ENCODE measurements around the gene DEPP1.

The DEPP1 gene

GRCh38 chr10:44950326-44951225 lies 28.0 kb downstream of the DEPP1 start:
- DNase-seq: no peak

DNA sequence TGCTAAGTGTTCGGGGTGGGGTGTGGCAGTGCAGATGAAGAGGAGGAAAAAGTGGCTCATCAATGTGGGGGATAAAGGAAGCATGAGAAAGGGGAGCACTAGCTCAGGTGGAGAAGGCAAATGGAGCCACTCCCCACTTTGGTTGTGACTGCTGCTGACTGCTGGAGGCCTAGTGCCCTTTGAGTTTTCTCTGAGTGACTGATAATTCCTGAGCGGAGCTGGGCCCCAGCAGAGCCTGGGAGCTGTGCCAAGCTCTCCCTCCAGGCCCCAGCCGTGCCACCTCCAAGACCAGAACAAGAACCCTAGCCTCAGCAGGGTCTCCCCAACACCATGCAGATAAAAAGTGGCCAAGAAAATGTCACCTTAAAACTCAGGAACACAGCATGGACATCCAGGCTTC lies 28.7 kb downstream of the DEPP1 start:
- no peak for DNase-seq

- no peak for DNase-seq
Measured at GRCh38 chr10:44949127-44949802, 29.3 kb downstream of the DEPP1 start.

- DNase-seq: no peak
Measured at GRCh38 chr10:44948642-44949041, 30.0 kb downstream of the DEPP1 start.

DNA sequence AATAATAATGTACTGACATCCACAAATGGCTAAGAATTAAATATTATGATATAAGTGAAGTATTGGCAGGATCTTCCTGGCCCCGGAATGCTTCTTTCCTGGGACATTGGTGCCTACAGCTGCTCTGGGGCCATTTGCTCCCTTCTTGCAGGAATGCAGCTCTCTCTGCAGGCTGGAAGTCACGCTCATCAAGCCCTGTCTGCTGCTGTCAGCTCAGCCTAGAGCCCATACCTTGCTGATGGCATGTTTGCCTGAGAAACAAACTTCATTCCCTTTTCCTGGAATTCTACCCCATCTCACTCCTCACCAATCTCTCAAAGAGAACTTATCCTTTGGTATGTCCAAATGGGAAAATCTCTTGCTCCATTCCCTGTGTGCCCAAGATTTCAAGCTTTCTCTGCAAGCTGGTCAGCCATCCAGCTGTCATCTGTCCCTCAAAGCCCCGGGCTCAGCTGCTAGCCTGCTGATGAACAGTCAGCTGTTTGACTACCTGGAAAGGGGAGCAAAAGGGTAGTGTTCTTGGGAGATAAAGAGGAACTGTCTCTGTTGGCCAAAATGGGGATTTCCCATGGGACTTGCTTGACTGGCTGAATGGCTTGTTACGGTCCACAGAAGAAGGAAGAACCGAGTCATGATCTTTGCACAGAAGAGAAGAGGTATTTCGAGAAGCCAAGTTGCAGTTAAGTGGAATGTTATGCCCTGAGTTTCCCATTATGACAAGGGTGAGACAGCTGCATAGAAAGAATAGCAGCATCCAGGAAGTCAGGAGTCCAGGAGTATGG lies 31.0 kb downstream of the DEPP1 start:
- peak; percentile 13 for DNase-seq

GRCh38 chr10:44946205-44946604 lies 32.4 kb downstream of the DEPP1 start:
- no peak for DNase-seq

DNA sequence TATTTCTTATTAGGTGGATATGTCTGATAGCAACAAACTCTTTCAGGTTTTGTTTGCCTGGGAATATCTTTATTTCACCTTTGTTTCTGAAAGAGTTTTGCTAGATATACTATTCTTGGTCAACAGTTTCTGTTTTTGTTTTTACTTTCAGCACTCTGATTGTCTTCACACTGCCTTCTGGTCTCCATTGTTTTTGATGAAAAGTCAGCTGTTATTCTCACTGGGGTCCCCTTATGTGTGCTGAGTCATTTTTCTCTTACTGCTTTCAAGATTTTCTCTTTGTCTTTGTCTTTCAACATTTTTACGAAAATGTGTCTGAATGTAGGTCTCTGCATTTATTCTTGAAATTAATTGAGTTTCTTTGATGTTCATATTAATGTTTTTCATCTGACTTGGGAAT lies 34.3 kb downstream of the DEPP1 start:
- DNase-seq: no peak

DNA sequence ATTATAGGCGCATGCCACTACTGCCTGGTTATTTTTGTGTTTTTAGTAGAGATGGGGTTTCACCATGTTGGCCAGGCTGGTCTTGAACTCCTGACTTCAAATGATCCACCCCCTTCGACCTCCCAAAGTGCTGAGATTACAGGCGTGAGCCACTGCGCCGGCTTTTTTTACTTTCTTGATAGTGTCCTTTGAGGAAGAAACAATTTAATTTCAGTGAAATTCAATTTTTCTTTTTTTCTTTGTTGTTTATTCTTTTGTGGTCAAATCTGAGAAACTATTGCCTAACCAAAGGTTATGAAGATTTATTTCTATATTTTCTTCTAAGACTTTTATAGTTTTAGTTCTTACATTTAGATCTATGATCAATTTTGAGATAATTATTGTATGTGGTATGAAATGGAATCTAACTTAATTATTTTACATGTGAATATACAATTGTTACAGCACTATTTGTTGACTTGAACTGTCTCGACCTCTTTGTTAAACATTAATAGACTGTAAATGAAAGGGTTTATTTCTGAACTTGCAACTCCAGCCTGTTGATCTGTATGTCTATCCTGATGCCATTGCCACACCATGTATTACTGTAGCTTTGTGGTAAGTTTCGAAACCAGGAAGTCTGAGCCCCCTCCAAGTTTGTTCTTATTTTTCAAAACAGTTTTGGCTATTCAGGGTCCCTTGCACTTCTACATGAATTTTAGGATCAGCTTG lies 38.8 kb downstream of the DEPP1 start:
- DNase-seq: peak; percentile 56

DNA sequence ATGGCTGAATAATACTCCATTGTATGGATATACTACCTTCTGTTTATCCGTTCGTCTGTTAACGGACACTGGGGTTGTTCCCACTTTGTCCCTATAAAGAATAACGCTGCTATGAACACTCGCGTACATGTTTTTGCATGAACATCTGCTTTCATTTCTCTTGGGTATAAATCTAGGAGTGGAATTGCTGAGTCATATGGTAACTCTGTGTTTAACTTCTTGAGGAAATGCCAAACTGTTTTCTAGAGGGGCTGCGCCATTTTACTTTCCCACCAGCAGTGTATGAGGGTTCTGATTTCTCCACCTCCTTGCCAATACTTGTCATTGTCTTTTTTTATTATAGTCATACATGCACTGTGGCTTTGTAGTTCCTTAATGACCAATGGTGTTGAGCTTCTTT lies 39.7 kb downstream of the DEPP1 start:
- DNase-seq: no peak

- no peak for DNase-seq
Measured at GRCh38 chr10:44937196-44938005, 41.2 kb downstream of the DEPP1 start.

DNA sequence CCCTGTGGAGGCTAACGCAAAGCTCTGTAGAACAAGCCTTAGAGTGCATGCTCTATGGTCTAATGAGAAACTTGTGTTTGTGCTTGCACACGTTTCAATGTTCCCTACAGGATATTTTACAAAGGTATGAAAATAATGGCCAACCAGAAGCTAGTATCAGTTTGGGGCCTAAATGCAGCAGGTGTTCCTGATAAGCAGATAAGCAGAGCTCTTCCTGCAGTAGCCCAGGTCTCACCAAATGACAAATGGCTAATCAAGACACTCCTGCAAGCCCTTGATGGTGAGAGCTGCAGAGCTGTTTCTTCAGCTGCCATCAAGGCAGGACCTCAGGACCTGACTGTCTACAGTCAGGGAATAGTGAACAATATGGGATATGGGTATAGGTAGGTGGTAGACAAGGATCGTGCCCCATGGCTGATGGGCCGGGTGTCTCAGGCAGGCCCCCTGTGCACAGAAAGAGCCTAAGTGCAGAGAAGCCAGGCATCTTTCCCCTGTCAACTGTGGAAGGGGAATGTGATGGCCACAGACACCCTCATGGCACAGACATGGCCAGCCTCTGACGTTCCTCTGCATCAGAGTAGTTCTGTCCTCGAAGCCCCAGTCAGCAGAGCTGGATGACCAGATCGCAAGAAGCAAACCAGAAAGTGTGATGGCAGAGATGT lies 42.2 kb downstream of the DEPP1 start:
- DNase-seq: no peak

DNA sequence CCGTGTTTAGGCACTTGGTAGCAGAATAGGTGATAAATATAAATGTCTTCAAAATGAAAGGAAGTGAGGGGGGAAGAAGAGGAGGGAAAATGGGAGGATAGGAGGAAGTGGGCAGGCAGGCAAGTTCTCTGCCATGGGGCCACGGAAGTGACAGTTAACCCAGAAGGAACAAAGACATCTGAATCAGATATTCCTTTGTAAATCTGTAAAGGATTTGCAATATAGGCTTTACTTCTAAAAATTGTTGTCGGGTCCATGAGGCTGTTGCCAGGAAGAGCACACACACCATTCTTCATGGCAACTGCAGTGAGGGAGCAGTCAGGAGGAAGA lies 42.7 kb downstream of the DEPP1 start:
- DNase-seq: no peak

GRCh38 chr10:44935201-44935965 lies 43.2 kb downstream of the DEPP1 start:
- DNase-seq: no peak

GRCh38 chr10:44934416-44935200 lies 44.0 kb downstream of the DEPP1 start:
- no peak for DNase-seq

DNA sequence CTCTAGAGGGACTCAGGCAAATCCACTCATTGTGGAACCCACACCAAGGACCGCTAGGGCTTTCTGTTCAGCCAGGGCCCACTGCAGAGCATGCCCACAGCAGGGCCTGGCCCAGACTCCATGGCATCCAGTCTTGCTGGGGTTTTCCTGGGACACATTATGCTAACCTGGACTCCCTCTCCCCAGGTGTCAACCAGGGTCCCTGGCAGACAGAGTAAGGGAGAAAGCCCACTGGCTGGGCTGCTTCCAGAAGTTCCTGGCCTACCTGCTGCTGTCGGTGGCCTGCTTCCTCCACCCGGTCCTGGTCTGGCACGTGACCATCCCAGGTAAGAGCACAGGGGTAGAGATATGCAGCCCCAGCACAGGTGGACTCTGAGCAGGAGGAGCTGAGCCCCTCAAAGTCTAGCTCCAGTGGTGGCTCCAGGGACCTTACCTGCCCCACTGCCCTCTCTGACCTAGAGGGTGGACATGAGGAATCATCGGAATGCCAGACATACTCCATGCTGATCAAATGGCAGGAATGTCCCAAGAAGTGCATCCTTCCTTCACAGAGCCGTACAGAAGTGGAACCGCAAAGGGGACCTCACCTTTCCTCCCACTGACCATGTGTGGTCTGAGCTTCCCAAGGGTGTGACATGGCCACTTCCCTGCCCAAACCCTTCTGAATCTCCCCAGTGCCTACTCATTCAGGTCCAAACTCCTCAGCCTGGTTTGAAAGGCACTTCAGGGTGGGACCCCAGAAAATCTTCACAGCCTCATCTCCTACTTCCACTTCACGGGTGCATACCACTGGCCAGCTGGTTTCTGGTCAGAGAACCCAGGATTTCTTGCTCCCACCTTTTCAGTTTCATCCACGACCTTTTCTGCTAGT lies 44.9 kb downstream of the DEPP1 start:
- no peak for DNase-seq

- peak; percentile 91 for DNase-seq
Measured at GRCh38 chr10:44932517-44933450, 45.8 kb downstream of the DEPP1 start.

- no peak for DNase-seq
Measured at GRCh38 chr10:44931621-44932516, 46.7 kb downstream of the DEPP1 start.
